Measurements from ENCODE around the gene CASP8AP2.
A peak's percentile ranks its signal among the peaks of the same experiment; 100 is the strongest.
"Not testable (repeated sequence)": the region's sequence is repeated elsewhere in the genome, so short reads cannot be mapped to it uniquely, and the experiment has no call there.

The CASP8AP2 gene

DNA sequence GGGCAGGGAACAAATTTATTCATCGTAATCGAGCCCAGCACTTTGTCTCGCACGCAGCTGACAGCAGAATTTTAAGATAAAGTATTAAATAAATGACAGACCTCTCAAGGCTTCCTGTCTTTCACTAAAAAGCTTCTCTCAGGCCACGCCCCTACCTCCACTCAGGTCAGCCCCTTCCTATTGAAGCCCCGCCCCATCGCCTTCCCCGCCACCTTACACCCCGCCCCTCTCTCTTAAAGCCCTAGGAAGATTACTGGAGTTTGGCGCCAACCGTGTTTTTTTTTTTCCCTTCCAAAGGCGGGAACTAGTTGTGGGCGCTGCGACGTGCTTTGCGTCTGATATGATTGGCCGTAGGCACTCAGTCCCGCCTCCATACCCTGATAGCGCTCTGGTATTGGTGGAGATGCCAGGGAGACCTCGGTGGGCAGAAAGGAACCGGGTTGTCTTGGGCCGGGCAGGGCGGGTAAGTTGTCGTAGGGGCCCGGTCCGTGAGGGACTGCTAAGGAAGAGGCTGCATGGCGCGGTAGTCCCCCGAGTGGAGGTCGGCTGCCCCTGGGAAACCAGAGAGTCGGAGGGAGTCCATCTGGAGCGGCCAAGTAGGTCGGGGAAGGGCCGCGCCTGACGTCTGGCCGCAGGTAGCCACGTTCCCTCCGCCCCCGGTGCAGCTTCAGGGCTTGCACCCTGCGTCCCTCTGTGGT lies at the start of gene CASP8AP2:
Gene CASP8AP2 (plus strand): TSS at position 409 of the 698 bp plus-strand sequence.
- peak within 1 kb of the TSS; percentile 92 for H3K27ac Mint-ChIP-seq
- peak within 1 kb of the TSS; percentile 93 for H3K4me3 Mint-ChIP-seq
- H3K36me3 Mint-ChIP-seq (ENCODE audit: low read depth), result peaks cover 38% of the 10 kb centered on the region
- intact Hi-C loops (cut with micrococcal nuclease), result loop anchor here (1.0 to 5.0 kb wide), 3 partner anchors 10 to 758 kb away; partner anchors contain the start of genes MAP3K7 and MDN1
- peaks cover 20% of the 10 kb centered on the region for H3K4me1 Mint-ChIP-seq (ENCODE audit: low read depth)
- H3K9me3 Mint-ChIP-seq, result no peaks in the 10 kb centered on the region
- H3K27me3 Mint-ChIP-seq, result no peaks in the 10 kb centered on the region

DNA sequence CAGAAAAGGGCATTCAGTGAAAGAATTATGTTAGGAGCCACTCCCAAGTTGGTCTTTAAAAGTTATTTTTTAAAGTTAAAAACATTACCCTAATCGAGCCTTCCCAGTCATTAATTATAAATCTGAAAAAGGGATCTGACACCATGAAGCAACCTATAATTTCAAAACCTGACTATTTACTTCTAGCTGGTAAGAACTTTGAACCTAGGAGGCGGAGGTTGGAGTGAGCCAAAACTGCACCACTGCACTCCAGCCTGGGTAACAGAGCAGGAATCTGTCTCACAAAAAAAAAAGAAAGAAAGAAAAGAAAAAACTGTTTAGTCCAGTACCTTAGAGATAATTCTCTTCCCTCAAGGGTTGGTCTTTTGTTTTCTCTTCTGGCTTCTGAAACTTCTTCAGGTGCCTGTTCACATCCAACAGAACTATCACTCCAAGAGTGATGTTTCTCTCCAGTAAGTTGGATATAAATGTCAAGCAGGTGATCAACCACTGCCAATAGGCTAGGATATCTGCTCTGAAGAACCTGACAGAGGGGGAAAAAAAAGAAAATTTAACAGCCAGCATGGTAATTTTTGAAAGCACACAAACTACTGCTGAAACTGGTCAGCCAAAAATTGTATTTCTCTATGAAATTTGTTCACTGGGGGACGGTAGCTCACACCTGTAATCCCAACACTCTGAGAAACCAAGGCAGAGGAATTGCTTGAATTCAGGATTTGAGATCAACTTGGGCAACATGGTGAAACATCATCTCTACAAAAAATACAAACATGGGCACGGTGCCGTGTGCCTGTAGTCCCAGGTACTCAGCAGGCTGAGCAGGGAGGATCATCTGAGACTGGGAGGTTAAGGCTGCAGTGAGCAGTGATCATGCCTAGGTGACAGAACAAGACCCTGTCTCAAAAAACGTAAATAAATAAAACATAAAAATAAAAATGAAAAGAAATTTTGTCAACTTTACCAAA lies 48.3 kb upstream of the CASP8AP2 start:
- H3K4me1 Mint-ChIP-seq (ENCODE audit: low read depth), result no peaks in the 10 kb centered on the region

DNA sequence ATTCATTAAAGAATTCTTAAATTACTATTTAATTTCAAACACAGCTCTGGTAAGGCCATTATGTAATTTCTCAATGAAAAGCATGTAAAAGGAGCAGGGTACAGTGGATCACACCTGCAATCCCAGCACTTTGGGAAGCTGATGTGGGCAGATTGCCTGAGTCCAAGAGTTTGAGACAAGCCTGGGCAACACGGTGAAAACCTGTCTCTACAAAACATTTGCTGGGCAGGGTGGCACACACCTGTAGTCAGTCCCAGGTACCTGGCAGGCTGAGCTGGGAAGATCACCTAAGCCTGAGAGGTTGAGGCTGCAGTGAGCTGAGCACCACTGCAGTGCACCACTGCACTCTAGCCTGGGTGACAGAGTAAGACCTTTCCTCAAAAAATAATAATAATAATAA lies 47.5 kb upstream of the CASP8AP2 start:
- Mint-ChIP-seq H3K36me3 (ENCODE audit: low read depth) (peaks cover 79% of the 10 kb centered on the region), H3K9me3 (peaks cover 10% of the 10 kb centered on the region), H3K27me3 (no peaks in the 10 kb centered on the region), H3K27ac (no peak overlapping the region), H3K4me3 (no peak overlapping the region), H3K4me1 (ENCODE audit: low read depth) (no peaks in the 10 kb centered on the region)
- intact Hi-C loops (cut with micrococcal nuclease), result no loop called here

More for the DNA sequence above, 48.3 kb upstream of the CASP8AP2 start:
- intact Hi-C loops (cut with micrococcal nuclease), result no loop called here
- peaks cover 10% of the 10 kb centered on the region for H3K9me3 Mint-ChIP-seq
- H3K36me3 Mint-ChIP-seq (ENCODE audit: low read depth), result peaks cover 74% of the 10 kb centered on the region
- H3K4me3 Mint-ChIP-seq, result no peak overlapping the region
- no peaks in the 10 kb centered on the region for H3K27me3 Mint-ChIP-seq
- no peak overlapping the region for H3K27ac Mint-ChIP-seq

DNA sequence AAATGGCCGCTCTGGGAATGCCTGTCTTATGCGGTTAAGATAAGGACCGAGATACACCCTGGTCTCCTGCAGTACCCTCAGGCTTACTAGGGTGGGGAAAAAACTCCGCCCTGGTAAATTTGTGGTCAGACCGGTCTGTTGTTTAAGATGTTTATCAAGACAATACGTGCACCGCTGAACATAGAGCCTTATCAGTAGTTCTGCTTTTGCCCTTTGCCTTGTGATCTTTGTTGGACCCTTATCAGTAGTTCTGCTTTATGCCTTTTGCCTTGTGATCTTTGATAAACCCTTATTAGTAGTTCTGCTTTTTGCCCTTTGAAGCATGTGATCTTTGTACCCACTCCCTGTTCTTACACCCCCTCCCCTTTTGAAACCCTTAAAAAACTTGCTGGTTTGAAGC lies 46.4 kb upstream of the CASP8AP2 start:
- H3K27ac Mint-ChIP-seq; intact Hi-C loops (cut with micrococcal nuclease); H3K4me1 Mint-ChIP-seq (ENCODE audit: low read depth); H3K27me3 Mint-ChIP-seq; H3K4me3 Mint-ChIP-seq: not testable (repeated sequence)
- H3K36me3 Mint-ChIP-seq (ENCODE audit: low read depth), result peaks cover 88% of the 10 kb centered on the region
- H3K9me3 Mint-ChIP-seq, result peaks cover 10% of the 10 kb centered on the region

DNA sequence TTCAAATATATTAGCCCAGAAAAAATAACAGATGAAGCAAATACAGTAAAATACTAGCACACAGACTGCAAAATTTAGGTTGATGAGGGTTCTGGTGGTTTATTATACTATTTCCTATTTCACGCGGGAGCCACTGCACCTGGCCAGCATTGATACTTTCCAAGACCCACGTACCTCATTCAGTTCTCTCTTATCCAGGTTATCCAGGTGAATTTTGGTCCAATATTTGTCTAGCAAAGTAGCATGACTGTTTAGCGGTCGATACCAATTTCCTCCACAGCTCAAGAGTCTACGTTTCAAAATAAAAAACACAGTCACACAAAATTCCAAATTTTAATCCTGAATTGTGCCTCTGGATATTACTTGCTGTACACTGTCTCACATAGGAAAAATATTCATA lies 44.8 kb upstream of the CASP8AP2 start:
- H3K4me3 Mint-ChIP-seq, result no peak overlapping the region
- intact Hi-C loops (cut with micrococcal nuclease), result no loop called here
- H3K36me3 Mint-ChIP-seq (ENCODE audit: low read depth), result peaks cover 94% of the 10 kb centered on the region

GRCh38 chr6:89786970-89787369 lies 42.7 kb upstream of the CASP8AP2 start:
- H3K27ac Mint-ChIP-seq, result no peak overlapping the region
- intact Hi-C loops (cut with micrococcal nuclease), result no loop called here
- H3K27me3 Mint-ChIP-seq, result no peaks in the 10 kb centered on the region
- H3K9me3 Mint-ChIP-seq, result peaks cover 10% of the 10 kb centered on the region
- peaks cover 81% of the 10 kb centered on the region for H3K36me3 Mint-ChIP-seq (ENCODE audit: low read depth)
- no peak overlapping the region for H3K4me3 Mint-ChIP-seq
- H3K4me1 Mint-ChIP-seq (ENCODE audit: low read depth), result no peaks in the 10 kb centered on the region

More for the DNA sequence above, 44.8 kb upstream of the CASP8AP2 start:
- Mint-ChIP-seq H3K9me3 (peaks cover 10% of the 10 kb centered on the region), H3K27ac (no peak overlapping the region), H3K4me1 (ENCODE audit: low read depth) (no peaks in the 10 kb centered on the region), H3K27me3 (no peaks in the 10 kb centered on the region)

DNA sequence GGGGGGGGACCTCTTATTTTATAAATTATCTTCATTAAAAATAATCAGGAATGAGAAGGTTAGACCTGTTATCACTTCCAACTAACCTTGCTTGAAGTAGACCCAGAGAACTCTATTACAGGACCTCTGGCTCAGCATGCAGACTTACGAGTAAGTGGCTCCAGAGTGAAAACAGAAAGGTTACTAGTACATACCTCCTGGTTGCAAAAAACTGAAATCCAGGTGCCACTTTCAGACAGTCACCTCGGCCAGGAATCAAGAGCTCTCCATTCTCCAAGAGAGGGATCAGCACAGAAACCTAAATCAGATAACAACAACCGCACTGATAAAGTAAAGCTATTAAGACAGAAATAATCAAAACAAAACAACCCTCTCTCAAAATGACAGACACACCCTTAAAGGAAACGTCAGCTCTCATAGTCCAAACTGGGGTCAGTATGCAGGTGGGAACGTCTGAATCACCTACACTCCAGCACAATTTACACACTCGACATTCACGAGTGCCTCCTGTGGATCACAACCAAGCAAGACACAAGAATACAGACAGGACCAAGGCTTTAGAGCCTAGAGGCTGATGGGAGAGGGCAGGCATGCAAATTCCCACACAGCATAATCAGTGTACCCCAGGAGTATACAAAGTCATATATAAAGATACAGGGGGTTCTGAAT lies 41.9 kb upstream of the CASP8AP2 start:
- Mint-ChIP-seq H3K27me3 (no peaks in the 10 kb centered on the region), H3K4me1 (ENCODE audit: low read depth) (no peaks in the 10 kb centered on the region), H3K4me3 (no peak overlapping the region), H3K9me3 (peaks cover 10% of the 10 kb centered on the region), H3K36me3 (ENCODE audit: low read depth) (peaks cover 81% of the 10 kb centered on the region), H3K27ac (no peak overlapping the region)
- intact Hi-C loops (cut with micrococcal nuclease), result no loop called here

GRCh38 chr6:89789980-89790379 lies 39.7 kb upstream of the CASP8AP2 start:
- intact Hi-C loops (cut with micrococcal nuclease), result no loop called here
- Mint-ChIP-seq H3K4me1 (ENCODE audit: low read depth) (peaks cover 10% of the 10 kb centered on the region), H3K27ac (no peak overlapping the region), H3K9me3 (no peaks in the 10 kb centered on the region), H3K36me3 (ENCODE audit: low read depth) (peaks cover 79% of the 10 kb centered on the region), H3K4me3 (no peak overlapping the region), H3K27me3 (no peaks in the 10 kb centered on the region)

GRCh38 chr6:89790403-89790802 lies 39.3 kb upstream of the CASP8AP2 start:
- no peak overlapping the region for H3K4me3 Mint-ChIP-seq

GRCh38 chr6:89792881-89793280 lies 36.8 kb upstream of the CASP8AP2 start:
- Mint-ChIP-seq H3K27ac (no peak overlapping the region), H3K27me3 (no peaks in the 10 kb centered on the region), H3K9me3 (no peaks in the 10 kb centered on the region), H3K36me3 (ENCODE audit: low read depth) (peaks cover 77% of the 10 kb centered on the region), H3K4me3 (no peak overlapping the region), H3K4me1 (ENCODE audit: low read depth) (peaks cover 14% of the 10 kb centered on the region)
- intact Hi-C loops (cut with micrococcal nuclease), result no loop called here

More at GRCh38 chr6:89790403-89790802, 39.3 kb upstream of the CASP8AP2 start:
- Mint-ChIP-seq H3K27ac (no peak overlapping the region), H3K9me3 (no peaks in the 10 kb centered on the region), H3K27me3 (no peaks in the 10 kb centered on the region), H3K36me3 (ENCODE audit: low read depth) (peaks cover 79% of the 10 kb centered on the region), H3K4me1 (ENCODE audit: low read depth) (peaks cover 14% of the 10 kb centered on the region)
- intact Hi-C loops (cut with micrococcal nuclease), result no loop called here

- intact Hi-C loops (cut with micrococcal nuclease), result no loop called here
- no peak overlapping the region for H3K27ac Mint-ChIP-seq
- peaks cover 14% of the 10 kb centered on the region for H3K4me1 Mint-ChIP-seq (ENCODE audit: low read depth)
- H3K36me3 Mint-ChIP-seq (ENCODE audit: low read depth), result peaks cover 70% of the 10 kb centered on the region
- no peaks in the 10 kb centered on the region for H3K27me3 Mint-ChIP-seq
- H3K4me3 Mint-ChIP-seq, result no peak overlapping the region
- no peaks in the 10 kb centered on the region for H3K9me3 Mint-ChIP-seq
These were observed 36.1 kb upstream of the CASP8AP2 start for GRCh38 chr6:89793586-89793985.

DNA sequence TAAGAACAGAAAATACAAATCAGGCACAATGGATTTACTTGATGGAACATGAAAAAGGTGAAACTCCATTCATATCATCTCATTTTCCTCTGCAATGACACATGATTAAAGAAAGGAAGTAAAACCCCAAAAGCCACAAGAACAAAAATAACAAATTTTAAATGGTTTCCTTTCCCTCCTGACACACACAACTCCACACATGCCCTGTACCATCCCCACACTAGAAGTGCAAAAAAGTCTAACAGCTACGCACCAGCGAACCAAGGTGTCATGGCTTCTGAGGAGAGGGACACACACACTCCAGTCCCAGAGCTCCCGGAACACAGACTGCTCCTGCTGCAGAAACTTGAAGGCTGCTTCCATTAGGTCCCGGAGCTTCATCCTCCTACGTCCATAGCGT lies 35.4 kb upstream of the CASP8AP2 start:
- no peaks in the 10 kb centered on the region for H3K27me3 Mint-ChIP-seq
- no peak overlapping the region for H3K27ac Mint-ChIP-seq
- peaks cover 67% of the 10 kb centered on the region for H3K36me3 Mint-ChIP-seq (ENCODE audit: low read depth)
- H3K4me3 Mint-ChIP-seq, result no peak overlapping the region
- intact Hi-C loops (cut with micrococcal nuclease), result no loop called here
- H3K4me1 Mint-ChIP-seq (ENCODE audit: low read depth), result peaks cover 14% of the 10 kb centered on the region
- no peaks in the 10 kb centered on the region for H3K9me3 Mint-ChIP-seq

- Mint-ChIP-seq H3K4me1 (ENCODE audit: low read depth) (peaks cover 14% of the 10 kb centered on the region), H3K27me3 (no peaks in the 10 kb centered on the region), H3K27ac (no peak overlapping the region), H3K9me3 (no peaks in the 10 kb centered on the region), H3K36me3 (ENCODE audit: low read depth) (peaks cover 80% of the 10 kb centered on the region), H3K4me3 (no peak overlapping the region)
- intact Hi-C loops (cut with micrococcal nuclease), result no loop called here
These were observed 32.4 kb upstream of the CASP8AP2 start for GRCh38 chr6:89797317-89797716.

- no peaks in the 10 kb centered on the region for H3K27me3 Mint-ChIP-seq
- peaks cover 72% of the 10 kb centered on the region for H3K36me3 Mint-ChIP-seq (ENCODE audit: low read depth)
- intact Hi-C loops (cut with micrococcal nuclease), result no loop called here
- H3K4me3 Mint-ChIP-seq, result no peak overlapping the region
- no peak overlapping the region for H3K27ac Mint-ChIP-seq
- no peaks in the 10 kb centered on the region for H3K9me3 Mint-ChIP-seq
- peaks cover 12% of the 10 kb centered on the region for H3K4me1 Mint-ChIP-seq (ENCODE audit: low read depth)
These were observed 30.6 kb upstream of the CASP8AP2 start for GRCh38 chr6:89799096-89799495.
